Natural killer cell (primary cell): Measurements from ENCODE around the gene PRKAG2. TPM values are rescaled to one million over a fixed set of nuclear protein-coding genes. Genes with fewer than 3 reads are reported as not detected.

ENCODE experiments used
- ATAC-seq, 3 donors: fragments of 150-1000 bp in 2 of 3; fragments of 200-7000 bp in 1 of 3; cut with Tn5 transposase; 1 replicate in 1 of 3; 2 replicates in 2 of 3; pipeline ENCODE4 v1.10.0; 2021; ENCODE audit warnings: mild to moderate bottlenecking in 2 of 3, moderate library complexity in 2 of 3
- DNase-seq, 2 donors: peaks; one replicate each; pipeline versions ENCODE4 v3.0.0 to v3.0.0-alpha.2; 2013 to 2021; ENCODE audit warnings: mixed read lengths in 1 of 2
- H3K27ac ChIP-seq: one replicate; pipeline ENCODE4 v1.5.1; 2013; ENCODE audit warnings: mild to moderate bottlenecking, low read length
- H3K27me3 ChIP-seq: one replicate; pipeline ENCODE4 v1.6.1; 2013; ENCODE audit warnings: low read length; ENCODE audit not compliant: control insufficient read depth, insufficient read depth
- H3K36me3 ChIP-seq: one replicate; pipeline ENCODE4 v1.6.1; 2013; ENCODE audit warnings: low read length; ENCODE audit not compliant: control insufficient read depth, insufficient read depth
- H3K4me1 ChIP-seq: one replicate; pipeline ENCODE4 v1.6.1; 2013; ENCODE audit warnings: low read length; ENCODE audit not compliant: control insufficient read depth, insufficient read depth
- H3K4me3 ChIP-seq: one replicate; pipeline ENCODE4 v1.5.1; 2013; ENCODE audit warnings: low read length
- H3K9me3 ChIP-seq: one replicate; pipeline ENCODE4 v1.6.1; 2013; ENCODE audit warnings: low read length; ENCODE audit not compliant: control insufficient read depth, insufficient read depth
- H3K27ac Mint-ChIP-seq, 2 donors: one replicate each; pipeline ENCODE4 v1.8.0; 2022; ENCODE audit warnings: mild to moderate bottlenecking in 2 of 2, mixed read lengths in 2 of 2, moderate library complexity in 1 of 2
- H3K27me3 Mint-ChIP-seq, 2 donors: one replicate each; pipeline ENCODE4 v1.8.0; 2022; ENCODE audit warnings: low read depth in 2 of 2, mixed read lengths in 2 of 2
- H3K36me3 Mint-ChIP-seq: one replicate; pipeline ENCODE4 v1.8.0; 2022; ENCODE audit warnings: mixed read lengths
- H3K4me1 Mint-ChIP-seq, 2 donors: one replicate each; pipeline ENCODE4 v1.8.0; 2022; ENCODE audit warnings: mixed read lengths in 2 of 2
- H3K4me3 Mint-ChIP-seq: one replicate; pipeline ENCODE4 v1.8.0; 2022; ENCODE audit warnings: mild to moderate bottlenecking, moderate library complexity, mixed read lengths
- H3K9me3 Mint-ChIP-seq, 2 donors: one replicate each; pipeline ENCODE4 v1.8.0; 2022; ENCODE audit warnings: mixed read lengths in 2 of 2
- WGBS: methylation state at CpG from one replicate; pipeline ENCODE4 v1.1.7; 2013; ENCODE audit warnings: missing lambda C conversion rate; ENCODE audit not compliant: insufficient coverage; 5-methylcytosine and 5-hydroxymethylcytosine counted together
- intact Hi-C: fragments of 100-400 bp; cut with micrococcal nuclease; formaldehyde crosslinking; loops from one replicate; pipeline ENCODE4 v1.14.2; 2022
- total RNA-seq, 4 donors: library from RNA; stranded (reverse); fragments of 120-200 nt in 1 of 4; gene quantifications; one replicate each; pipeline versions ENCODE4 v1.2.3 to v1.2.4, GENCODE V29; 2013 to 2022
- TF ChIP-seq, protein P1 (sequence below): fragments of 200-600 bp; IDR thresholded peaks from one replicate; pipeline ENCODE4 v1.8.0; 2022; ENCODE audit warnings: antibody characterized with exemption

The PRKAG2 gene
- total RNA-seq, 3 donors from 2014 or later (not counting 1 experiment from before 2014, with no cell fraction given) = 42.6 to 66.5 (median 64.4) TPM

GRCh38 chr7:151738925-151739324 lies 138.0 kb downstream of the PRKAG2 start:
- Histone ChIP-seq H3K27ac (no peak overlapping the region), H3K27me3 (no peaks in the 10 kb centered on the region), H3K9me3 (no peaks in the 10 kb centered on the region), H3K4me3 (no peak overlapping the region), H3K4me1 (peaks cover 15% of the 10 kb centered on the region), H3K36me3 (no peaks in the 10 kb centered on the region)
- no peak overlapping the region for H3K27ac Mint-ChIP-seq
- no peak for ATAC-seq
- H3K4me3 Mint-ChIP-seq = no peak overlapping the region
- H3K4me1 Mint-ChIP-seq = peaks cover 21 to 25% of the 10 kb centered on the region in 2 donors
- 94% methylated on average over 10 of the region's 10 CpGs for WGBS
- no peaks in the 10 kb centered on the region for H3K27me3 Mint-ChIP-seq
- no peaks in the 10 kb centered on the region for H3K9me3 Mint-ChIP-seq
- intact Hi-C loops = no loop called here
- no peak for DNase-seq
- H3K36me3 Mint-ChIP-seq = no peaks in the 10 kb centered on the region
- TF ChIP-seq, protein P1, sequence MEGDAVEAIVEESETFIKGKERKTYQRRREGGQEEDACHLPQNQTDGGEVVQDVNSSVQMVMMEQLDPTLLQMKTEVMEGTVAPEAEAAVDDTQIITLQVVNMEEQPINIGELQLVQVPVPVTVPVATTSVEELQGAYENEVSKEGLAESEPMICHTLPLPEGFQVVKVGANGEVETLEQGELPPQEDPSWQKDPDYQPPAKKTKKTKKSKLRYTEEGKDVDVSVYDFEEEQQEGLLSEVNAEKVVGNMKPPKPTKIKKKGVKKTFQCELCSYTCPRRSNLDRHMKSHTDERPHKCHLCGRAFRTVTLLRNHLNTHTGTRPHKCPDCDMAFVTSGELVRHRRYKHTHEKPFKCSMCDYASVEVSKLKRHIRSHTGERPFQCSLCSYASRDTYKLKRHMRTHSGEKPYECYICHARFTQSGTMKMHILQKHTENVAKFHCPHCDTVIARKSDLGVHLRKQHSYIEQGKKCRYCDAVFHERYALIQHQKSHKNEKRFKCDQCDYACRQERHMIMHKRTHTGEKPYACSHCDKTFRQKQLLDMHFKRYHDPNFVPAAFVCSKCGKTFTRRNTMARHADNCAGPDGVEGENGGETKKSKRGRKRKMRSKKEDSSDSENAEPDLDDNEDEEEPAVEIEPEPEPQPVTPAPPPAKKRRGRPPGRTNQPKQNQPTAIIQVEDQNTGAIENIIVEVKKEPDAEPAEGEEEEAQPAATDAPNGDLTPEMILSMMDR = no peak

DNA sequence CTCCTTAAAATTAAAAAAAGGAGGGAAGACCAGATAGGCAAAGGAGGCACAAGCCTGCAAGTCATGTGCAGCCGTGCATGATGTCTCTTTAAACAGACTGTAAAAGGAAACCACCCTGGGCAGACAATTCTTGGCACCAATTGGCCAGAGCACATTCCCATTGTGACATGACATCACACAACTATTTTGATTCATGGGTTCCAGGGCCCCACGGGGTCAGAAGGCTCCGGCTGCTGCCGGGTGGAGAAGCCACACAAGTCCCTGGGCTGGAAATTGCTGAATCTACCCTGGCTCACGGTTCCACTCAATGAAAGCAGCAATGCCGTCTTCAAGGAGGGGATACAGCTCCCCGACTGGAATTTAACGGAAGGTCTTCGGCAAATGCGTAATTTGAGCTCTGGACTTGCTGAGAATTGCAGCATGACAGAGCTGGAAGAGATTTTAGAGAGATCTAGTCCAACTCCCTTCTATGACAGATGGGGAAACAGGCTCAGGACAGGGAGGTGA lies 140.5 kb downstream of the PRKAG2 start:
- Histone ChIP-seq H3K27me3 (no peaks in the 10 kb centered on the region), H3K4me3 (no peak overlapping the region), H3K36me3 (no peaks in the 10 kb centered on the region), H3K9me3 (no peaks in the 10 kb centered on the region), H3K27ac (no peak overlapping the region), H3K4me1 (no peaks in the 10 kb centered on the region)
- H3K27ac Mint-ChIP-seq = no peak overlapping the region
- H3K36me3 Mint-ChIP-seq = no peaks in the 10 kb centered on the region
- ATAC-seq (no peak), DNase-seq (no peak)
- H3K9me3 Mint-ChIP-seq = no peaks in the 10 kb centered on the region
- intact Hi-C loops = no loop called here
- peaks cover 16 to 18% of the 10 kb centered on the region in 2 donors for H3K4me1 Mint-ChIP-seq
- no peaks in the 10 kb centered on the region for H3K27me3 Mint-ChIP-seq
- 50% methylated on average over 10 of the region's 10 CpGs for WGBS
- H3K4me3 Mint-ChIP-seq = no peak overlapping the region
- TF ChIP-seq, protein P1 = no peak

GRCh38 chr7:151735851-151736402 lies 141.0 kb downstream of the PRKAG2 start:
- no peak for ATAC-seq
- intact Hi-C loops = no loop called here
- Mint-ChIP-seq H3K27me3 (no peaks in the 10 kb centered on the region), H3K36me3 (no peaks in the 10 kb centered on the region), H3K4me1 (peaks cover 16 to 18% of the 10 kb centered on the region in 2 donors), H3K4me3 (no peak overlapping the region), H3K27ac (peak overlapping the region in 1 of 2 donors; percentile 38), H3K9me3 (no peaks in the 10 kb centered on the region)
- Histone ChIP-seq H3K36me3 (no peaks in the 10 kb centered on the region), H3K4me3 (no peak overlapping the region), H3K9me3 (no peaks in the 10 kb centered on the region), H3K27ac (no peak overlapping the region), H3K4me1 (no peaks in the 10 kb centered on the region), H3K27me3 (no peaks in the 10 kb centered on the region)
- WGBS = 93% methylated on average over 25 of the region's 25 CpGs
- no peak for DNase-seq
- TF ChIP-seq, protein P1 = no peak
